Activated gamma-delta T cell treated with Interleukin-2 at 50 U/mL for 16 hours (primary cell): ENCODE data around the gene PRR18.

Source experiments
- DNase-seq: peaks from one replicate; pipeline ENCODE4 v3.0.0-alpha.2; 2020

Gene PRR18

GRCh38 chr6:166305562-166306117, 2.6 kb downstream of the PRR18 start:
- no peak for DNase-seq

GRCh38 chr6:166304106-166304505, 4.1 kb downstream of the PRR18 start:
- DNase-seq, result no peak

- DNase-seq, result no peak
Observed at GRCh38 chr6:166301611-166302529, 6.3 kb downstream of the PRR18 start.

GRCh38 chr6:166300357-166300987, 7.7 kb downstream of the PRR18 start:
- no peak for DNase-seq

GRCh38 chr6:166297606-166298005, 10.6 kb downstream of the PRR18 start:
- no peak for DNase-seq

GRCh38 chr6:166296035-166296883, 11.9 kb downstream of the PRR18 start:
- no peak for DNase-seq

GRCh38 chr6:166293731-166294584, 14.2 kb downstream of the PRR18 start:
- DNase-seq, result no peak

GRCh38 chr6:166289207-166290060, 18.8 kb downstream of the PRR18 start:
- no peak for DNase-seq

GRCh38 chr6:166286839-166287271, 21.3 kb downstream of the PRR18 start:
- no peak for DNase-seq

GRCh38 chr6:166285233-166285632, 23.0 kb downstream of the PRR18 start:
- DNase-seq, result no peak

- no peak for DNase-seq
Observed at GRCh38 chr6:166284640-166285039, 23.6 kb downstream of the PRR18 start.

- no peak for DNase-seq
Observed at GRCh38 chr6:166282394-166283032, 25.7 kb downstream of the PRR18 start.

GRCh38 chr6:166281104-166281503, 27.1 kb downstream of the PRR18 start:
- no peak for DNase-seq

- DNase-seq, result no peak
Observed at GRCh38 chr6:166279393-166279679, 28.9 kb downstream of the PRR18 start.

GRCh38 chr6:166278579-166279392, 29.4 kb downstream of the PRR18 start:
- no peak for DNase-seq

GRCh38 chr6:166277892-166278578, 30.2 kb downstream of the PRR18 start:
- no peak for DNase-seq

- DNase-seq, result no peak
Observed at GRCh38 chr6:166277018-166277417, 31.2 kb downstream of the PRR18 start.

- peak; percentile 78 for DNase-seq
Observed at GRCh38 chr6:166275714-166276166, 32.5 kb downstream of the PRR18 start.
